SK-N-MC (cell line): Measurements from ENCODE around the gene CSNK1G1.

Experiments
- EZH2 ChIP-seq: fragments of 200-600 bp; sonication (generic); IDR thresholded peaks from one replicate; pipeline ENCODE4 v1.6.1; 2017; ENCODE audit warnings: antibody characterized with exemption
- FOXP2 ChIP-seq: optimal IDR thresholded peaks from 2 replicates; pipeline ENCODE3; 2011; ENCODE audit warnings: mild to moderate bottlenecking, moderate library complexity; ENCODE audit not compliant: insufficient read depth; ENCODE audit errors: extremely low read length, control extremely low read depth
- POLR2AphosphoS5 ChIP-seq: IDR thresholded peaks from 2 replicates; pipeline ENCODE4 v1.6.1; 2012; ENCODE audit warnings: mild to moderate bottlenecking, low read depth, low read length, borderline replicate concordance

DNA sequence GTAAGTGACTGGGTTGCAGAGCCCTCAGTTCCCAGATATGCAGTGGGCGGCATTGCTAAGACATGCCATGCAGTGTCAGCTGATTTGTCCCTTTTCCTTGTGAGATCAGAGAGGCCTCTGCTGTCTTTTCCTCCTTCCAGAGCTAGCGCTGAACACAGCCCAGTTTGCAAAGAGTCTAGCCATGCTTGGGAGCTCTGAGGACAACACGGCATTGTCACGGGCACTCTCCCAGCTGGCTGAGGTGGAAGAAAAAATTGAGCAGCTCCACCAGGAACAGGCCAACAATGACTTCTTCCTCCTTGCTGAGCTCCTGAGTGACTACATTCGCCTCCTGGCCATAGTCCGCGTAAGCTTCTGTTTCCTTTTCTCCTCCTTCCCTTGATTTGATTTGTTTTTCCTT lies 224.4 kb downstream of the CSNK1G1 start:
- TF ChIP-seq POLR2AphosphoS5 = no peak
- TF ChIP-seq EZH2 = no peak
- TF ChIP-seq FOXP2 = no peak
